HTERT RPE-1 (cell line): ENCODE results near the gene ANKRD13D.

Experiments
- in situ Hi-C: fragments of 300-500 bp; cut with MboI; formaldehyde crosslinking; loops from 4 replicates; pipeline ENCODE4 v1.14.3; 2020; ENCODE audit warnings: low sequenced_read_pairs

Gene ANKRD13D

GRCh38 chr11:67302571-67303131 lies 13.5 kb downstream of the ANKRD13D start:
- in situ Hi-C loops, result no loop called here

- in situ Hi-C loops, result no loop called here
Observed at GRCh38 chr11:67303132-67303834, 14.2 kb downstream of the ANKRD13D start, which contains the start of gene SSH3. Gene SSH3, plus strand, starts transcription at chr11:67303530. Its CDS starts 96 bp downstream, at chr11:67303626.

GRCh38 chr11:67303835-67304411 lies 14.8 kb downstream of the ANKRD13D start:
- in situ Hi-C loops, result no loop called here

GRCh38 chr11:67304511-67305113 lies 15.5 kb downstream of the ANKRD13D start:
- in situ Hi-C loops, result no loop called here

- in situ Hi-C loops, result no loop called here
Observed at GRCh38 chr11:67306769-67307544, 17.9 kb downstream of the ANKRD13D start.

GRCh38 chr11:67307545-67308001 lies 18.5 kb downstream of the ANKRD13D start:
- in situ Hi-C loops, result no loop called here

- in situ Hi-C loops, result no loop called here
Observed at GRCh38 chr11:67308031-67308866, 19.1 kb downstream of the ANKRD13D start.

- in situ Hi-C loops, result no loop called here
Observed at GRCh38 chr11:67309166-67309565, 20.1 kb downstream of the ANKRD13D start.

- in situ Hi-C loops, result no loop called here
Observed at GRCh38 chr11:67309661-67310061, 20.6 kb downstream of the ANKRD13D start.

- in situ Hi-C loops, result no loop called here
Observed at GRCh38 chr11:67310246-67311050, 21.3 kb downstream of the ANKRD13D start.

- in situ Hi-C loops, result no loop called here
Observed at GRCh38 chr11:67311051-67311555, 22.0 kb downstream of the ANKRD13D start.

- in situ Hi-C loops, result no loop called here
Observed at GRCh38 chr11:67311556-67312082, 22.5 kb downstream of the ANKRD13D start.

GRCh38 chr11:67312187-67313021 lies 23.3 kb downstream of the ANKRD13D start:
- in situ Hi-C loops, result no loop called here

- in situ Hi-C loops, result no loop called here
Observed at GRCh38 chr11:67313125-67313890, 24.2 kb downstream of the ANKRD13D start.

GRCh38 chr11:67314218-67314617 lies 25.1 kb downstream of the ANKRD13D start:
- in situ Hi-C loops, result no loop called here

GRCh38 chr11:67315325-67315909 lies 26.3 kb downstream of the ANKRD13D start:
- in situ Hi-C loops, result no loop called here

- in situ Hi-C loops, result no loop called here
Observed at GRCh38 chr11:67316882-67317204, 27.7 kb downstream of the ANKRD13D start.
